K562 (cell line): ENCODE results near the gene UTRN. TPM values are rescaled to one million over a fixed set of nuclear protein-coding genes. Genes with fewer than 3 reads are reported as not detected.

Experiments
- ATAC-seq: fragments of 200-7000 bp; cut with Tn5 transposase; 3 replicates; pipeline ENCODE4 v1.9.1; 2020; ENCODE audit warnings: moderate library complexity
- BruUV-seq: library from RNA; stranded (reverse); fragments of 400-500 nt; replicated peaks from 2 replicates; lab custom pipeline; 2021; lab: Mats Ljungman, UMichigan
- CTCF ChIA-PET: fragments of 300-600 bp; formaldehyde crosslinking; extraction: SDS; loops from one replicate; lab custom pipeline; 2021; ENCODE audit warnings: low intra/inter-chr PET ratio; lab: Yijun Ruan, JAX
- POLR2A ChIA-PET: fragments of 300-600, 350-650 bp; sonication (Branson Sonifier 250); formaldehyde crosslinking; extraction: SDS; loops from one replicate; lab custom pipeline; 2021; ENCODE audit warnings: antibody characterized with exemption, inconsistent platforms; lab: Yijun Ruan, JAX
- DNase-seq, 4 experiments: peaks; one replicate each; pipeline versions ENCODE4 v3.0.0 to v3.0.0-alpha.2; 2011 to 2018; ENCODE audit warnings: low spot score in 3 of 4, mixed read lengths in 3 of 4; ENCODE audit errors: extremely low read depth in 1 of 4
- FAIRE-seq: peaks from 2 replicates; lab custom pipeline; 2011; peaks lifted over from hg19 to GRCh38; lab: Jason Lieb, UNC
- H2AFZ ChIP-seq: 2 replicates; pipeline ENCODE4 v1.6.0; 2011; ENCODE audit warnings: low read depth, low read length, control low read depth, inconsistent platforms
- H3K27ac ChIP-seq: fragments of 200-600 bp; 3 replicates; pipeline ENCODE4 v1.8.0; 2011; ENCODE audit warnings: low read depth, mild to moderate bottlenecking, control low read depth, inconsistent platforms, low read length, moderate library complexity, mixed read lengths; ENCODE audit errors: extremely low read depth
- H3K27me3 ChIP-seq, 2 experiments: fragments of 300-600 bp in 1 of 2; 2 replicates in 1 of 2; 3 replicates in 1 of 2; pipeline versions ENCODE4 v1.6.0 to v1.8.0; 2011; ENCODE audit warnings: inconsistent platforms in 2 of 2, low read length in 2 of 2, mild to moderate bottlenecking in 1 of 2, mixed read lengths in 1 of 2, moderate library complexity in 1 of 2; ENCODE audit not compliant: control insufficient read depth in 2 of 2, insufficient read depth in 2 of 2
- H3K36me3 ChIP-seq: fragments of 300-600 bp; 3 replicates; pipeline ENCODE4 v1.8.0; 2011; ENCODE audit warnings: mild to moderate bottlenecking, low read length, inconsistent platforms; ENCODE audit not compliant: control insufficient read depth, insufficient read depth
- H3K4me1 ChIP-seq, 2 experiments: fragments of 200-600 bp in 1 of 2; replicated peaks in 1 of 2; 2 replicates in 1 of 2; 3 replicates in 1 of 2; pipeline versions ENCODE4 v1.5.1 to v1.8.0; 2011; ENCODE audit warnings: inconsistent platforms in 2 of 2, low read length in 2 of 2, mild to moderate bottlenecking in 1 of 2, mixed read lengths in 1 of 2, moderate library complexity in 1 of 2; ENCODE audit not compliant: control insufficient read depth in 2 of 2, insufficient read depth in 2 of 2
- H3K4me2 ChIP-seq: 2 replicates; pipeline ENCODE4 v1.6.1; 2011; ENCODE audit warnings: low read length, control low read depth, inconsistent platforms, mixed read lengths; ENCODE audit not compliant: insufficient read depth
- H3K4me3 ChIP-seq: fragments of 200-600 bp; sonication (generic), shearing (Covaris generic); 2 replicates; pipeline ENCODE4 v1.5.1; 2016; ENCODE audit warnings: control low read depth, inconsistent platforms
- H3K79me2 ChIP-seq: fragments of 200-600 bp; 3 replicates; pipeline ENCODE4 v1.8.0; 2011; ENCODE audit warnings: low read length, inconsistent platforms; ENCODE audit not compliant: control insufficient read depth, insufficient read depth
- H3K9ac ChIP-seq, 2 experiments: 2 replicates each; pipeline versions ENCODE4 v1.6.0 to v1.6.1; 2011; ENCODE audit warnings: low read depth in 2 of 2, low read length in 2 of 2, control low read depth in 1 of 2, inconsistent platforms in 1 of 2, mild to moderate bottlenecking in 1 of 2, mixed read lengths in 1 of 2; ENCODE audit not compliant: insufficient read depth in 1 of 2
- H3K9me1 ChIP-seq: one replicate; pipeline ENCODE4 v1.6.0; 2011; ENCODE audit warnings: inconsistent platforms, mild to moderate bottlenecking, low read length, moderate library complexity; ENCODE audit not compliant: control insufficient read depth, insufficient read depth
- H3K9me3 ChIP-seq: replicated peaks from 2 replicates; pipeline ENCODE4 v1.5.1; 2011; ENCODE audit warnings: low read depth, low read length, inconsistent platforms; ENCODE audit not compliant: control insufficient read depth, insufficient read depth
- H4K20me1 ChIP-seq: replicated peaks from 2 replicates; pipeline ENCODE4 v1.6.1; 2011; ENCODE audit warnings: low read length, inconsistent platforms, mixed read lengths; ENCODE audit not compliant: control insufficient read depth, insufficient read depth
- BCOR ChIP-seq: fragments of 450-650 bp; IDR thresholded peaks from 2 replicates; pipeline ENCODE4 v1.6.1; 2016
- ELF1 ChIP-seq: fragments of 200-800 bp; sonication (Bioruptor generic); IDR thresholded peaks from 2 replicates; pipeline ENCODE4 v1.6.1; 2016; ENCODE audit warnings: missing genetic modification characterization, missing compliant biosample characterization
- HIVEP1 ChIP-seq: fragments of 250-450 bp; sonication (Bioruptor Pico); IDR thresholded peaks from 2 replicates; pipeline ENCODE4 v1.4.0; 2020; ENCODE audit warnings: mild to moderate bottlenecking
- POLR2AphosphoS5 ChIP-seq: IDR thresholded peaks from 2 replicates; pipeline ENCODE4 v1.6.1; 2011; ENCODE audit warnings: mild to moderate bottlenecking, low read depth, low read length, moderate library complexity; ENCODE audit not compliant: control insufficient read depth, insufficient read depth
- SIX5 ChIP-seq, 2 experiments: IDR thresholded peaks; 2 replicates each; pipeline ENCODE4 v1.6.1; 2011; ENCODE audit warnings: low read length in 2 of 2, borderline replicate concordance in 1 of 2, low read depth in 1 of 2, mild to moderate bottlenecking in 1 of 2, moderate library complexity in 1 of 2; ENCODE audit not compliant: insufficient read depth in 1 of 2
- TOE1 ChIP-seq, 2 experiments: fragments of 450-650 bp in 1 of 2; sonication (generic) in 1 of 2; formaldehyde crosslinking in 1 of 2; IDR thresholded peaks; 2 replicates each; pipeline versions ENCODE4 v1.7.1 to v1.8.0; 2016 to 2022; ENCODE audit warnings: borderline replicate concordance in 2 of 2, mild to moderate bottlenecking in 2 of 2, antibody characterized with exemption in 1 of 2, inconsistent platforms in 1 of 2, low read depth in 1 of 2, missing genetic modification reagents in 1 of 2, moderate library complexity in 1 of 2
- TRIM28 ChIP-seq: fragments of 450-650 bp; IDR thresholded peaks from 2 replicates; pipeline ENCODE4 v1.6.1; 2017
- ZNF133 ChIP-seq: fragments of 250-450 bp; sonication (Bioruptor Pico); IDR thresholded peaks from 2 replicates; pipeline ENCODE4 v1.4.0; 2020; ENCODE audit warnings: mild to moderate bottlenecking
- ZNF143 ChIP-seq: sonication (generic); formaldehyde crosslinking; IDR thresholded peaks from 2 replicates; pipeline ENCODE4 v1.9.0; 2022; ENCODE audit warnings: mild to moderate bottlenecking, missing genetic modification reagents
- ZNF184 ChIP-seq: sonication (generic); formaldehyde crosslinking; IDR thresholded peaks from 2 replicates; pipeline ENCODE4 v1.5.0; 2020; ENCODE audit warnings: missing genetic modification reagents
- WGBS: fragments of 100-300 bp; shearing (Covaris generic); methylation state at CpG from one replicate; pipeline ENCODE4 v1.1.6; 2016; ENCODE audit warnings: low coverage, mixed read lengths; ENCODE audit not compliant: insufficient coverage; ENCODE audit errors: missing lambda C conversion rate; 5-methylcytosine and 5-hydroxymethylcytosine counted together
- in situ Hi-C: fragments of 300-500 bp; cut with MboI; formaldehyde crosslinking; loops from 4 replicates; pipeline ENCODE4 v1.15.0; 2018; ENCODE audit warnings: inconsistent platforms, mixed read lengths
- intact Hi-C: fragments of 100-400 bp; cut with micrococcal nuclease; formaldehyde crosslinking; loops from 2 replicates; pipeline ENCODE4 v1.14.2; 2022
- polyA plus RNA-seq, 8 experiments: library from polyadenylated mRNA; depleted of rRNA in 4 of 8; stranded (reverse) in 5 of 8; unstranded in 3 of 8; fragments of >200 nt; fragmentation: Nextera tagmentation in 2 of 8; fragmentation: Illumina TruSeq in 1 of 8; extraction: Ambion mirVana in 2 of 8; extraction: Trizol in 1 of 8; gene quantifications; 2 replicates each; pipeline versions ENCODE4 v1.2.1 to v1.2.3, GENCODE V29; 2011 to 2014; ENCODE audit warnings: inconsistent platforms in 1 of 8, missing spikeins in 1 of 8
- total RNA-seq, 7 experiments: library from RNA; depleted of rRNA in 6 of 7; stranded (reverse); fragments of >200 nt in 6 of 7; fragmentation: Illumina TruSeq in 2 of 7; extraction: Trizol in 2 of 7; gene quantifications; 2 replicates each; pipeline versions ENCODE4 v1.2.1 to v1.2.3, GENCODE V29; 2011 to 2021; ENCODE audit warnings: low replicate concordance in 1 of 7
- TF ChIP-seq, protein P1 (sequence below): fragments of 450-650 bp; IDR thresholded peaks from 2 replicates; pipeline ENCODE4 v1.6.1; 2016; ENCODE audit warnings: mild to moderate bottlenecking

Gene UTRN
- total and polyA plus RNA-seq, 9 of the 15 experiments (the other 6 are each of a cell fraction or from before 2014, with no cell fraction given), result 0.94 to 22.4 (median 10.0) TPM

DNA sequence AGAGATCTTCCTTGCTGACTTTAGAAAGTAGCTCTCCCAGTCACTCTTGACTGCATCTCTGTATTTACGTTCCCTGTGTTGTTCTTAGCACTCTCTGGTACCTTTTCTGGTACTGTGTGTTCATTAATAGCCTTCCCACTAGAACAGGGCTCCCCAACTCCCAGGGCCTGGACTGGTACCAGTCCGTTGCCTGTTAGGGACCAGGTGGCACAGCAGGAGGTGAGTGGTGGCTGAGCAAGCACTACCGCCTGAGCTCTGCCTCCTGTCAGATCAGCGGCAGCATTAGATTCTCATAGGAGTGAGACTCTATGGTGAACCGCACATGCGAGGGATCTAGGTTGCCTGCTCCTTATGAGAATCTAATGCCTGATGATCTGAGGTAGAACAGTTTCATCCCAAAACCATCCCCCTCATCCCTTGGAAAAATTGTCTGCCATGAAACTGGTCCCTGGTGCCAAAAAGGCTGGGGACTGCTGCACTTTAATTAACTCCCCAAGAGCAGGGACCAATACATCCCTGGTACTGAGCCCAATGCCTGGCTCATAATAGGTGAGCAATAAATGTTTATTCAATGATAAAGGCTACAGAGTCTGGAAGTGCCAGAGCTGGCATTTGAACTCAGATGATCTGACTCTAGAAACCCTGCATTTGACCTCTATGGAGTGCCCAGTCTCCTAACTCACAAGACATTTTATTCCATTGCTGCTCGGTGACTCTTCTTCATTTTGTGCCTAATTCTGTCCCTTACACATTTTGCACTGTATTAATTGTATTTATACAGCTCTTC, 11.0 kb downstream of the UTRN start (continued):
- TF ChIP-seq, protein P1, sequence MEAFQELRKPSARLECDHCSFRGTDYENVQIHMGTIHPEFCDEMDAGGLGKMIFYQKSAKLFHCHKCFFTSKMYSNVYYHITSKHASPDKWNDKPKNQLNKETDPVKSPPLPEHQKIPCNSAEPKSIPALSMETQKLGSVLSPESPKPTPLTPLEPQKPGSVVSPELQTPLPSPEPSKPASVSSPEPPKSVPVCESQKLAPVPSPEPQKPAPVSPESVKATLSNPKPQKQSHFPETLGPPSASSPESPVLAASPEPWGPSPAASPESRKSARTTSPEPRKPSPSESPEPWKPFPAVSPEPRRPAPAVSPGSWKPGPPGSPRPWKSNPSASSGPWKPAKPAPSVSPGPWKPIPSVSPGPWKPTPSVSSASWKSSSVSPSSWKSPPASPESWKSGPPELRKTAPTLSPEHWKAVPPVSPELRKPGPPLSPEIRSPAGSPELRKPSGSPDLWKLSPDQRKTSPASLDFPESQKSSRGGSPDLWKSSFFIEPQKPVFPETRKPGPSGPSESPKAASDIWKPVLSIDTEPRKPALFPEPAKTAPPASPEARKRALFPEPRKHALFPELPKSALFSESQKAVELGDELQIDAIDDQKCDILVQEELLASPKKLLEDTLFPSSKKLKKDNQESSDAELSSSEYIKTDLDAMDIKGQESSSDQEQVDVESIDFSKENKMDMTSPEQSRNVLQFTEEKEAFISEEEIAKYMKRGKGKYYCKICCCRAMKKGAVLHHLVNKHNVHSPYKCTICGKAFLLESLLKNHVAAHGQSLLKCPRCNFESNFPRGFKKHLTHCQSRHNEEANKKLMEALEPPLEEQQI, result no peak
- no peak for TF ChIP-seq BCOR
- TF ChIP-seq TRIM28, result no peak

DNA sequence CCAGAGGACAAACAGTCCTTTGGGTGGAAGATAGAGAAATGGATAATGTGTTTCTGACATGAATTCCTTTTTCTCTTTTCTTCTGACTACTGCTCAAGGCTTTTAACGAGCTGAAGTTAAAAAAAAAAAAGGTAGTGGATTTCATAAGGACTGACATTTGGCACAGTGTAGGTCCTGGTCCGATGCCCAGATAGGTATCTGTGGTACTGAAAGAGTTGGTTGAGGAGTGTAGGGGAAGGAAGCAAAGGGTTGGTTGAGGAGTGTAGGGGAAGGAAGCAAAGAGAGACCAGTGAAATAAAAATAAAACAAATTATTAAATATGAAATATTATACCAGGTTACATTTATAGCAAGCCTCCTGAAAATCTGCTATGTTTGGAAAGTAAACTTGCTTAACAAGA, 11.8 kb downstream of the UTRN start:
- ATAC-seq (no peak), DNase-seq (no peak), FAIRE-seq (no peak)
- no peak overlapping the region for H3K9ac ChIP-seq
- H3K27me3 ChIP-seq, result no peaks in the 10 kb centered on the region
- H3K4me2 ChIP-seq, result no peak overlapping the region
- TF ChIP-seq ZNF184 (CRISPR knock-in tag), result no peak
- TF ChIP-seq ZNF133 (CRISPR knock-in tag), result no peak
- no peak for TF ChIP-seq ELF1
- no peak for TF ChIP-seq ZNF143 (CRISPR knock-in tag)
- TF ChIP-seq HIVEP1 (CRISPR knock-in tag), result no peak
- no peak for TF ChIP-seq TOE1 (IDR thresholded peaks at IDR 0.05; ENCODE audit: borderline replicate concordance)
- TF ChIP-seq TOE1 (CRISPR knock-in tag; IDR thresholded peaks at IDR 0.05; ENCODE audit: borderline replicate concordance, low read depth), result no peak
- no peak for TF ChIP-seq SIX5 (IDR thresholded peaks at IDR 0.05; ENCODE audit: borderline replicate concordance in 1 of 2, insufficient read depth in 1 of 2, low read depth in 1 of 2, low read length in 2 of 2)
- no peak for TF ChIP-seq POLR2AphosphoS5
- intact Hi-C loops, result no loop called here
- H4K20me1 ChIP-seq, result no peaks in the 10 kb centered on the region
- no peak overlapping the region for H3K4me3 ChIP-seq
- BruUV-seq, result no TSS peak
- H3K4me1 ChIP-seq, result no peaks in the 10 kb centered on the region
- H3K79me2 ChIP-seq, result no peaks in the 10 kb centered on the region
- H3K9me3 ChIP-seq, result no peaks in the 10 kb centered on the region
- H3K36me3 ChIP-seq, result no peaks in the 10 kb centered on the region
- POLR2A ChIA-PET, result no interaction called here
- CTCF ChIA-PET, result no interaction called here
- no peaks in the 10 kb centered on the region for H3K9me1 ChIP-seq
- in situ Hi-C loops, result no loop called here
- H3K27ac ChIP-seq, result no peak overlapping the region
- WGBS, result 0% methylated on average over 2 of the region's 2 CpGs
- H2AFZ ChIP-seq, result no peak overlapping the region
